ENCODE data around the gene FAS.

Gene FAS

DNA sequence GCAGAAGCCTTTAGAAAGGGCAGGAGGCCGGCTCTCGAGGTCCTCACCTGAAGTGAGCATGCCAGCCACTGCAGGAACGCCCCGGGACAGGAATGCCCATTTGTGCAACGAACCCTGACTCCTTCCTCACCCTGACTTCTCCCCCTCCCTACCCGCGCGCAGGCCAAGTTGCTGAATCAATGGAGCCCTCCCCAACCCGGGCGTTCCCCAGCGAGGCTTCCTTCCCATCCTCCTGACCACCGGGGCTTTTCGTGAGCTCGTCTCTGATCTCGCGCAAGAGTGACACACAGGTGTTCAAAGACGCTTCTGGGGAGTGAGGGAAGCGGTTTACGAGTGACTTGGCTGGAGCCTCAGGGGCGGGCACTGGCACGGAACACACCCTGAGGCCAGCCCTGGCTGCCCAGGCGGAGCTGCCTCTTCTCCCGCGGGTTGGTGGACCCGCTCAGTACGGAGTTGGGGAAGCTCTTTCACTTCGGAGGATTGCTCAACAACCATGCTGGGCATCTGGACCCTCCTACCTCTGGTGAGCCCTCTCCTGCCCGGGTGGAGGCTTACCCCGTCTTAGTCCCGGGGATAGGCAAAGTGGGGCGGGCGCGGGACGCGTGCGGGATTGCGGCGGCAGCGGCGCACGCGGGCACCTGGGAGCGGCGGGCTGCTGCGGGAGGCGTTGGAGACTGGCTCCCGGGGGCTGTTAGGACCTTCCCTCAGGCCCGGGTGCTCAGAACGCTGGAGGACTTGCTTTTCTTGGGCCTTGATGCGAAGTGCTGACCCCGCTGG lies at the start of gene FAS:
Gene FAS, plus strand, starts transcription at position 415 of the 777 bp plus-strand sequence. Its CDS starts 79 bp downstream, at position 494.
- peak; percentile 72 for DNase-seq

DNA sequence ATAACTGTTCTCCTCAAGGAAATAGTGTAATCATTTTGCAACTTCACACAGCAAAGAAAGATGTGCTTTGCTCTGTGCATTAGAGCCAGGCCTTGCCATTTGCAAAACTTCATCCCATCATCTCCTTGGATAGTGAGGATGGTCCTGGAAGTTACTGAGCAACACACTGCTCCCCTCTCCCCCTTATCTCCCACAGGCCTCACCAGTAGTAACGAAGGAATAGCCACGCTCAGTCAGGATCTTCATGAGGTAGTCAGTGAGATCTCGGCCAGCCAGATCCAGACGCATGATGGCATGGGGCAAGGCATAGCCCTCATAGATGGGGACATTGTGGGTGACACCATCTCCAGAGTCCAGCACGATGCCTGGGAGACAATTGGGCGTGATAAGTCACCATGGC lies 49.6 kb upstream of the FAS start:
- no peak for DNase-seq

DNA sequence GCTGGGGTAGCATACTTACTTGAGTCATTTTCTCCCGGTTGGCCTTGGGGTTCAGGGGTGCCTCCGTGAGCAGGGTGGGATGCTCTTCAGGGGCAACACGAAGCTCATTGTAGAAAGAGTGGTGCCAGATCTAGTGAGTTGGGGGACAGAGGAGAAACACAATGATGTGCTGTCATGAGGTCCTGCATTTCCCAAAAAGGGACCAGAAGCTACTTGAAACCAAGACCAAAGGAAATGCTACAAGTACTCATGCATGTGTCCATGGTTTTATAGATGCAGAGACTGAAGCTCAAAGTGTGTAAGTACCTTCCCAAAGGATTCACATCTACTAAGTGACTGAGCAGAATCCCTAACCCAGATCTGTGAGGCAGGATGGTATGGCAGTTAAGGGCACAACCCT lies 46.8 kb upstream of the FAS start:
- DNase-seq: no peak

DNA sequence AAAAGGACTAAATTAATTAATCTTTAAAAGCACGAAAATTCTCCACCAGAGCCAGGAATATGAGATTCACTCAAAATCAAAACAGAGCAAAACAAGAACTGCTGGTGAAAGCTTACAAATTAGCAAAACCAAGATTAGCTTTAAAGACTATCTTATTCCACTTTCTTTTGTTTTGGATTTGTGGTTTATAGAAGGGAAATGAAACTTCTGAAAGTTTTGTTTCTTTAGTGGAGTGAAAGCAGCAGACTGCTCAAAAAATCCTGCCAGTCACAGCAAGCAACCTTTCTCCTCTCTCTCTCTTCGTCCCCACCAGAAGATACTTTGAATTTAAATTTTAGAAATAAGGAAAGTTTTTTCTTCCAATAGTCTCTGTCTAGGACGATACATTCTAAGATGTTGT lies 45.8 kb upstream of the FAS start:
- DNase-seq: no peak

DNA sequence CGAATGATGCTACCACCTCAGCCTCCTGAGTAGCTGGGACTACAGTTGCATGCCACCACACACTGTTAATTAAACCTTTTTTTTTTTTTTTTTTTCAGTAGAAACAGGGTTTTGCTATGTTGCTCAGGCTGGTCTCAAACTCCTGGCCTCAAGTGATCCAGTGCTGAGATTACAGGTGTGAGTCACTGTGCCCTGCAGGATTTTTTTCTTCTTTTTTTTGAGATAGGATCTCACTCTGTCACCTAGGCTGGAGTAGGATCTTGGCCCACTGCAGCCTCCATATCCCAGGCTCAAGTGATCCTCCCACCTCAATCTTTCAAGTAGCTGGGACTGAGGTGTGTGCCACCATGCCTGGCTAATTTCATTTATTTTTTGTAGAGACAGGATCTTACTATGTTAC lies 44.4 kb upstream of the FAS start:
- no peak for DNase-seq

DNA sequence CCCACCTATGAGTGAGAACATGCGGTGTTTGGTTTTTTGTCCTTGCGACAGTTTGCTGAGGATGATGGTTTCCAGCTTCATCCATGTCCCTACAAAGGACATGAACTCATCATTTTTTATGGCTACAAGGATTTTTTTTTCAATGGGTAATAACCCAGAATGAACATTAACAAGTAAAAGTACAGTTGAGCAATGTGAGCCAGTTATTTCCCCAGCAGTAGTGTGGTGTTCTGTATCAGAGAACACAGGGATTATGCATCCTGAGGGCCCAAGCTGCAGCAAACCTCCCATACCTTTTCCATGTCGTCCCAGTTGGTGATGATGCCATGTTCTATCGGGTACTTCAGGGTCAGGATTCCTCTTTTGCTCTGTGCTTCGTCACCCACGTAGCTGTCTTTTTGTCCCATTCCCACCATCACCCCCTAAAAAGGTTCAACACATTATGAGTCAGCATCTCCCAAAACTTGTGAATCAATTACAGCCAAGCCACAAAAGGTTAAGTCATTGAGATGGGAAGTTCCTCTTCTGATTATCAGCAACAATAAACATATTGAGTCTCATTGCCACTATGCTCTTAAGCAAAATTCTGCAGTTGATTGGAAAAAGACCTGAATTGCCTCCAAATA lies 43.5 kb upstream of the FAS start:
- DNase-seq: peak; percentile 37

DNA sequence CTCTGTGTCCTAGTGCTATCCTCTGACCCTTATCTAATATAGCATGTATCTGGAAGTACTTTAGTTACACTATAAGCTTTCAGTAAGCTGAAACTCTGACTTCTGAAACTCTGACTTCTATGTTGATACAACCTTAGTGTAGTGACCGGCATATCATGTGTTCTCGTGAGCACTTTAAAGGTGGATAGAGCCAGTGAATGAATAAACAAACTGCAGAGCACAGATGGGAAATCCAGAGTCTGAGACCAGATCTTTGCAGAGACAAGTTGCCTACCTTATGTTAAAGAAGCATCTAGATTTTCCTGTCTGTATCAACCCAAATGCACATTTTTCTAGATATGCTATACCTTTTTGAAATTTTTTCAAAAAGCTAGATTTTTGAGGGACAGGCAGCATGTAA lies 41.5 kb upstream of the FAS start:
- DNase-seq: no peak

DNA sequence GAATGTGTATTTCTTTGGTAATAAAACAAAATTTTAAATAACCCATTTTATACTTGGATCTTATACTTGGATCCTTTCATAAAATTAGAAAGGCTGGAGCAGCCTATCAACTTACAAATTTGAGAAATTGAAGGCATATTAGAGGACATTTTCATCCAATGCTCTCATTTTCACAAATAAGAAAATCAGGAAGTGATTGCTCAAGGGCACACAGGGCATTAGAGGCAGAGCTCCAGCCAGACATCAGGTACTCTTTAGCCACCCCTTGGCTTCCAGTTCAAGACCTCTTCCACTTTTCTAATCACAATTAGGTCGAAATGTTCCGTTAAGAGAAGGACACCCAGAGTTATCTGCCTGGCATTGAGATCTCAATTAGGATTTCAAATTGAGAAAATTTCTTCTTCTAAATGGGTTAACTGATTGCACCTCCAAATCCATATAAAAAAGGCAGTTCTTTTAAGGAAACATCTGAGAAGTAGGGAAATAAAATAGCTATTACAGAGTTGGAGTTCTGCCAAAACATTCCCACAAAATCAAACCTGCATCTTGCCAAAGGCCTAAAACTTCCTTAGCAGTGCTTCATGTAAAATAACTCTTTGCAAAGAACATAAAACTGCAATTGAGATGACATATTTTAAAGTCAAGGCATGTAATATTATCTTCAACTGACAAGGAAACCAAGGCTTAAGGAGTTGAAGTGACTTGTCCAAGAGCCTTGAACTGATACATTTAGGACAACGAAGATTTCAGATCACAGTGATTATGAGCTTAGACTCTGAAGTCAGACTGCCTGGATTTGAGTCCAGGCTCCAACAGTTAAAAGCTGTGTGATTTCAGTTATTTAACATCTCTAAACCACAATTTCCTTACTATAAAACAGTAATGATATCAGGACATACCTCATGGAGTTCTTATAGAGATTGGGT lies 40.4 kb upstream of the FAS start:
- no peak for DNase-seq

DNA sequence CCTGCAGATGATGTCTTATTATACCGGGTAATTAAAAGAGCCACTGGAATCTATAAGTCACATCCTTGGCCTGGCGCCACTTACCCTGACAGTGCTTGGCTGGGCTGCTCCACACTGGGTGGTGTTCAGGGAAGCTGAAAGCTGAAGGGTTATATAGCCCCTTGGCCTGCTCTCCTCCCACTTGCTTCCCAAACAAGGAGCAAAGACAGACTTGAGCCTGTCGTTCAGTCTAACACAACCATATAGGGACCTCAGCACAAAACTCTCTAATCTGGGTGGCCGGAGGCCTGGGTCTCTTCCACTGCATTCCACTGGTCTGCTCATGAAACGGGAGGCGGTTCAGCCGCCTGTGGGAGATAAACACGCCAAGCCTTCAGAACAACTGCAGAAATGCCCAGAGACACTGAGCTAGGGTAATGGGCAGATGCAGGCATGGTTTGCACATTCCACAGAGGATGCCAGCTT lies 37.9 kb upstream of the FAS start, which contains the start of gene ACTA2:
Gene ACTA2, minus strand, starts transcription at position 127 of the 465 bp plus-strand sequence. CDS start 3,843 bp downstream, outside the sequence.
- no peak for DNase-seq

DNA sequence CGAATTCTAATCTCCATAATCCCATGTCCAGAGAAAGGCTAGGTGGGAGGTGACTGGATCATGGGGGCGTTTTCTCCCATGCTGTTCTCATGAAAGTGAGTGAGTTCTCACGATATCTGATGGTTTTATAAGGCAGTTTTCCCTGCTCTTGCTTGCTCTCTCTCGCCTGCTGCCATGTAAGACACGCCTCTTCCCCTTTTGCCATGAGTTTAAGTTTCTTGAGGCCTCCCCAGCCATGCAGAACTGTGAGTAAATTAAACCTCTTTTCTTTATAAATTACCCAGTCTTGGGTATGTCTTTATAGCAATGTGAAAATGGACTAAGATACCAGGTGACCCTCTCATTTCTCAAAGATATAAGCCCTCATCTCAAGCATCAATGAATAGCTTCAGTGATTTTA lies 36.9 kb upstream of the FAS start:
- peak; percentile 79 for DNase-seq

DNA sequence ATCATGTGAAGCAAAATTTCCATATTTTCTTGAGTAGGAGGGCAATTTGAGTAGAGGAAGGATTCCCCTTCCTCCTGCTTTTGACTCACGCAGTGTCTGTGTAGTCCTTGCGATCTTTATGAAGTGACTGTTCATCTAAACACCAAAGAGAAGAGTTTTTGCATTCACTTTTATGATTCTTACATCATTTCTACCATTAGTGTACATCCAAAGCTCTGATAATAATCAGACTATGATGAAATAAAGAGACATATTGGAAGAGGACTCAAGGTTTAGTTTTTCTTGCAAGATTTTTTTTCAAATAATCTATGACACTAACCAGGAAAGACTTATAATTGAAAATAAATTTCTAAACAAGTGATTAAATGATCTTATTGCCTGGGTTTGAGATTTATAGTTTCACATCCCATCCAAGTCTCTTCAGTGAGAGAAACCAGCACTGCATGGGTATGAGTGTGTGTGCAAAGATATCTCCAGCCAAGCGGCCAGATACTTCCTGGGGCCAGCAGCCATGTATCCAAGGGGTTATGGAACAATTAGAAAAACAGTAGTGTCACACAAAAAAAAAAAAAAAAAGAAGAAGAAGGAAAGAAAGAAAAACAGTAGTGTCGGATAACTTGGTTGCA lies 36.0 kb upstream of the FAS start:
- peak; percentile 55 for DNase-seq

DNA sequence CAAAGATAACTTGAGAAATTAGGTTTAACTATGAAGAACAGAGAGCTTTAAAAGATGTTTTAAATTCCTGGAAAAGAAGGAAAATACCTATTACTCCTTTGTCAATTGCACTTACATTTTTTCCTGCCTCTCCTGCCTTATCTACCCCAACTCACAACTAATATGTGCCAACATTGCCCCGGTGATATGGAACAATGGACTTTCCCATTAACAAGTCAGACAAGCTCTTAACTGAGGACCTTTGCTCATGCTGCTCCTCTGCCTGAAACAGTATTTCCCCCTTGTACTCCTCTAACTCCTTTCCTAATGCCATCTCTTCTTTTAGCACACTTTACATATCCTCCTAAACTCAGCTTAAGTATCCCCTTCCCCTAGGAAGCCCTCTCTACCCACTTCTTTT lies 33.2 kb upstream of the FAS start:
- no peak for DNase-seq

DNA sequence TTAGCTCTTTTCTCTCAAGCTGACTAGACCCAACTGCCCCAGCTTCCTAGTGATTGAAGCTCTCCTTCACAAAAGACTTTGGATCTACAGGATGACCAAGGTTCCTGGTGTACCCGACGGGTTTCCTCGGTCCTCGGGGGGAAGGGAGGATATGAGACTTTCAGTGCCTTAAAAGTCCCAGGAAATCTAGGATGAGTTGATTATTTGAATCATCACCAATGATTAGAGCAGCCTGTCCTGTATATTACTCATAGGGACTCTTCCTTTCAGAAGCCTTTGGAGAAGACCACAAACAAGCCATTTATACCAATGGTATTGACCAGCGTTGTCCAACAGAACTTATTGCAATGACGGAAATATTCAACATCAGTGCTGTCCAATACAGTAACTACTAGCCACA lies 31.9 kb upstream of the FAS start:
- DNase-seq: no peak

DNA sequence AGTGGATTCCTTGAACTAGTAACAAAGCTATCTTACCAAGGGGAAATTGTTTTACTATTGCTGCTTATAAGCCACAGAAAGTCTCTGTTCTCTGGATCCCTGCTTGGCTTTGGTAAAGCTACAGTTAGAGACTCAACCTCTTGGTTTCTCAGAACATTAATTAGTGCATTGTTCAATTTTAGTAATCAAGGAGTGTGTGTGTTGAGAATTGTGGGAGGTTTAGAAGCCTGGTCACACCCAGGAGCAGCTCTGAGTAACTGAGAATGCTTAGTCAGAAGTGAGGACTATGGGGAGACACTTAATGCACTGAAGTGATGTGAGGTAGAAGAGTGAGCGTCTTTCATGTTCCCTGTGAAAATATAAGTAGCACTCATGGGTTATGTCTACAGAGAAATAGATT lies 29.8 kb upstream of the FAS start:
- DNase-seq: no peak

DNA sequence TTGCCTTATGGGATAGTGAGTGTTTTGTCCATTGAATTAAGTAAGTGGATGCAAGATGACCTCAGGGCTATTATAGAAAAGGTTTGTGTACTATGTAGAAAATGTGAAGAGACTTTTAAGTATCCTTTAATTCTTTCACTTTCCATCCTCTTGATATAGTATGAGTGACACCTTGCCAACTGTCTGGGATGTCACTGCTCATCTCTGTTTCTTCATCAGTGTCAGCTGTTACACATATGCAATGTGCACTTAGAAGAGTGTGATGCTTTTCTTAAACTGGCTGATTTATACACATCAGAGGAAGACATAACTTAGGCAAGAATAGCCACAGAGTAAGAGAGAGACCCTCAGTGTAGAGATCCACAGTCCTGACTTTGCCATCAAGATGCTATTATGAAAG lies 29.3 kb upstream of the FAS start:
- no peak for DNase-seq

DNA sequence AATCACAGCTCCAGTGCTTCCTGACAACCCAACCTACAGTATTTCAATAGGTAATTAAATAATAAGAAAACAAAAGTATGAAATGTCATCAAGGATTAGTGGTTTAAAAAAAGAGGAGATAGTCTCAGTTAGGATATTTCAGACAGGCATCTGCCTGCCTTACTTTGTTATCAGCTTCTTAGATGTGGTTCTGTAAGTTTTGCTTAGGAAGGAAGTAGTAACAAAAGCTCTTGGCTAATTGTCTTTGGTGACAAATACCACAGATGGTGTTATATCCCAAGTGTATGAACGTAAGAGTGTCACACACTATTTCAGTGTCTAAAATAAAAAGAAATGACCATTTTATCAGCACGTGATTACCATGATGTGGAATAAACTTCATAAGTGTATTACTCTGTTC lies 28.3 kb upstream of the FAS start:
- peak; percentile 54 for DNase-seq

DNA sequence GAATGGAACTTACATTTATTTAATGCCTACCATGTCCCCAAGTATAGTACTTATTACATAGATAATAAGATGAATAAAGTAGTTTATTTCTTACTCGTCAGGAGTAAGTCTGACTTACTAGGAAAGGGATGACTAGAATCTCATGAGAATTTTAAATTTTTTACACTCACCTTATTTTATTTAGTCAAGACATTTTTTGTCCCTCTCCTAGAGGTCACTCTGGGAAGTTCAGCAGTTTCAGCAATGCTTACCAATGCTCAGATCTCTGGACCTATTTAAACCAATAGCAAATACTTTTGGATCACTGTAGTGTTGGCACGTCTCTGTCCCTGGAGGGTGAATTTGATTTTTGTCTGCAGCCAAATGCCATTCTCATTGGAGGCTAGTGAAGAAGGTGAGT lies 27.3 kb upstream of the FAS start:
- DNase-seq: no peak

DNA sequence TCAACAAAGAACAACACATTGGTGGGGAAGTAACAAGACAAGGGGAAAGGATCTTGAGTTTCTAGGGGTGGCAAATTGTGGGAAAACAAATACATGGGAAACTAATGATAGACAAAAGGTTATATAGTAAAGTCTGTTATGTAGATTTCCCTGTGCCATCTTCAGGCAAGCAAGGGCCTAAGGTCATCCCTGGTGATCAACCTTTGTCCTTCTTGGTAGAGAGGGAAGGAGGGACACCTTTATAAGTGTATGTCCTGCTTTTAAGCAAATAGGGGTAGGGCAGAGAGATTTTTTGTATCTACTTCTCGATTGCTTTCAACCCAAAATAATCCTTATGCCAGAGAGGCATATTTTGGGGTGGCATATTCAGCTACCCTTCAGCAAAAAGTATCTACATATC lies 26.2 kb upstream of the FAS start:
- no peak for DNase-seq

DNA sequence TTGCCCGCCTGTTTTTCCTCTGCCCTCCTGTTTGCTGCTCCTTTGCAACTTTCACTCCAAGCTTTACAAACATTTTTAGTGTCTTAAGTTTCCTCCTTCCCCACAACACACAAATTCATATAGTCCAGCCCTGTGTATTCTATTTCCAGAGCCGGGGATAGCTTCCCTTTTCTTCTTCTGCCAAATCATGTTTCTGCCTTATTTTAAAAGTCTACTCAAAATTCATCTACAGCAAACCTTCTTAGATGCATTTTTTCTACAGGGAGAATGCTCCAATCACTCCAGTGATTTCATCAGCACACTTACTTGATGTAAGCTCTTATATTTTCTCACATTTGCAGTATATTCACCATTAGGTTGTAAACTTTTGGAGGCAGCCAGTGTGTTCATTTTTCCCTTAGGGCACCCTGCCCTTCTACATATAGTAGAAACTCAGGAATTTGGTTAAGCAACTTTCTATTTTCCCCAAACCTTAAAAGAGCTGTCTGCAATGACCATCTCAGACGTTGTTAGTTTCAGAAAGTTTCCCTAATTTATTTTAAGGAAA lies 25.7 kb upstream of the FAS start:
- peak; percentile 38 for DNase-seq

DNA sequence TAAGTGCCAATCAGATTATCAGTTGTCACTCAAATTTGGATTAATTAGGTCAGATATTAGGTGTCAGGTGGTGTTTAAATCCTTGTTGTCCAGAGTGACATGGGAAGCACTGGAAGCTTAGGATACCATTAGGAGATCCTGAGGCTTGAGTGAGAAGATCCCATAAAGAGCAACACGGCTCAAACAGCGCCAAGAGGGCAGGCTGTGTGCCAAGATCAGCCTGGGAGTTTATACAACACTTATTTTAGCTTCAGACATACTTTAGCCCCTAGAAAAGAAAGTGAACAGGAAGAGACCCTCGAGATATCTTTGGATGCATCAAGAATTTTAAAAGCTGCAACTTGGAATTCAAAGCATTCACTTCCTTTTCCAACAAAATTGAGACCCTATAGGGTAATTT lies 23.8 kb upstream of the FAS start:
- DNase-seq: no peak

DNA sequence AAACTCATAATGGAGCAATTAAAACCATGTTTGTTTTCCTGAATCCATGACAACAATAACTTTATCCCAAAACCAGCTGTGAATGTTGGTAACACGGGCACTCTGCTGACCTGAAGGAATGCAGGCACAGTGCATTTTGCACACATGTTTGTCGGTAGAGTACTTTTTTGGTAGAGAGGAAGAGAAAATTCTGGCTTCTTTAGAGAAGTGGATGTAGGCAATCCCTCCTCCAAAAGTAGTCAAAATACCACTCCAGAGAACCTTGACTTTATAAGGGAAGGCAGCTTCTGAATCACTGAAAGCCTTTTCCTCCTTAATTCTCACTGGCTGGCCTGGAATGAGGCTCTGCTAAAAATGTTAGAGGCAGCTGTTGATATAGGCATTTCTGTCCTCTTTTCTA lies 22.2 kb upstream of the FAS start:
- DNase-seq: no peak

DNA sequence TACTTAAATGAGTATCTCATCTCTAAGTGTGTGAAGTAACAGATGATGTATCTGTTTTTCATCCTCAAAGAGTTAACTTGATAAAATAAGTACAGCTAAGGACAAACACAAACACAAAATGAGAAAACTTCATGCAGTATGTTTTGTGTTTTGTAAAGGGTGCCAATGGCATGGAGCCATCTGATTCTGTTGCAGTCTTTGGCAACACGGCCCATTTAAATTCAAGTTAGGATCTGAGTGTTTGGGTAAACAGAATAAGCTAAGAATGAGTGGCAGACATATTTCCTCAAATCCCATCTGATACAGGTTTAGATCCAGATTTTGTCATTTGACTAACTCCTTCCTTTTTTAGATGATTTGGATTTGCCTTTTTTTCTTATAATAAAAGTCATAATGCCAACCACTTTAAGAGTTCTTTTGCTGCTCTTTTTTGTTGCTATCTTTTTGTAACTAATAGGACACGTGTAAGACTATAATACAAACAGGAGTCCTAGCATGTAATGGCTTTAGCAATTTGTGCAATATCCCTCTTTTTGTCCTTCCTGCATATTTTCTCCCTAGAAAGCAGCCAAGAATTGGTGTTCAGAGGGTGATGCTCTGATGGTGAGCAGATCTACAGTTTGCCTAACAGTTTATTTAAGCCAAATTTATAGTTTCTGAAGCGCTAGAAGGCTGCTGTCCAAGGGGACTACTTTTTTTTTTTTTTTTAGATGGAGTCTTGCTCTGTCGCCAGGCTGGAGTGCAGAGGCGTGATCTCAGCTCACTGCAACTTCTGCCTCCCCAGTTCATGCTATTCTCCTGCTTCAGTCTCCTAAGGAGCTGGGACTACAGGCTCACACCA lies 19.2 kb upstream of the FAS start:
- no peak for DNase-seq

Data from OCI-M1 (cell line).